Ramos (cell line): ENCODE measurements around the gene OR1N1.
"Not testable (repeated sequence)": the region's sequence is repeated elsewhere in the genome, so short reads cannot be mapped to it uniquely, and the experiment has no call there.

Experiments
- in situ Hi-C: fragments of 300-500 bp; cut with MboI; formaldehyde crosslinking; loops from one replicate; pipeline ENCODE4 v1.14.3; 2022; ENCODE audit warnings: low sequenced_read_pairs; ENCODE audit not compliant: unreplicated experiment

The OR1N1 gene, protein sequence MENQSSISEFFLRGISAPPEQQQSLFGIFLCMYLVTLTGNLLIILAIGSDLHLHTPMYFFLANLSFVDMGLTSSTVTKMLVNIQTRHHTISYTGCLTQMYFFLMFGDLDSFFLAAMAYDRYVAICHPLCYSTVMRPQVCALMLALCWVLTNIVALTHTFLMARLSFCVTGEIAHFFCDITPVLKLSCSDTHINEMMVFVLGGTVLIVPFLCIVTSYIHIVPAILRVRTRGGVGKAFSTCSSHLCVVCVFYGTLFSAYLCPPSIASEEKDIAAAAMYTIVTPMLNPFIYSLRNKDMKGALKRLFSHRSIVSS

DNA sequence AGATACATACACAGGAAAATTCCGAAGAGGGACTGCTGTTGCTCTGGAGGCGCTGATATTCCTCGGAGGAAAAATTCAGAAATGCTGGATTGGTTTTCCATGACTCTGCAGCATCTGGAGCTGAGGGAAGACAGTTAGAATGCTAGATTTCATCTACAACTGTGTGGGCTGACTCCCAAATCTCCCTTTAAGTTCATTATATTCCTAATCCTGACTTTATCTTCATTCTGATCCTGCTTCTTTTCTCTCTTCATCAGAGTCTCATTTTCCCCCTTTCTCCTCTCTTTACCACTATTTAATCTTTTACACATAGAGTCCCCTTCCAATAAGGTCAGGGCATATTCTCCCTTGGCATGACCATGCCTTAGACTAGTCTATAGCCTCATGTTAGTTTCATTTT, at the start of gene OR1N1:
OR1N1 (minus strand) TSS at position 101 of the 400 bp plus-strand sequence; CDS start at position 101, 0 bp downstream.
- in situ Hi-C loops: no loop called here

DNA sequence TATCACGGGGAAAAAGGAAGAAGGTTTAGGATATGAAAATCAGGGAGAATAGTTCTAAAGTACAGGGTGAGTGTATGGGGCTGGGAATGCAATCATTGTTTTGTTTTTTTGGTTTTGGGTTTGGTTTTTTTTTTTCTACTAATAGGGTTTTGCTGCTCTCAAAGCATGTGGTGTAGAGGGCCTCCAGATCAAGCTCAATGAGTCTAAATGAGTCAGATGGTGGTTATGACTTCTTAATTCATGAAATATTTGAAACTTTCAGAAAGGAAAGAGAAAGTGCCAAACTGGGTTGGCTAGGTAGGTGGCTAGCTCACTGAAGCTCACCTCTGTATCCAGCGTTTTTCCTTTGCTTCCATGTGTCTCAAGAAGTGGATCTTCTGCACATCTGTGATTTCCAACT, 45.4 kb upstream of the OR1N1 start:
- in situ Hi-C loops: no loop called here

DNA sequence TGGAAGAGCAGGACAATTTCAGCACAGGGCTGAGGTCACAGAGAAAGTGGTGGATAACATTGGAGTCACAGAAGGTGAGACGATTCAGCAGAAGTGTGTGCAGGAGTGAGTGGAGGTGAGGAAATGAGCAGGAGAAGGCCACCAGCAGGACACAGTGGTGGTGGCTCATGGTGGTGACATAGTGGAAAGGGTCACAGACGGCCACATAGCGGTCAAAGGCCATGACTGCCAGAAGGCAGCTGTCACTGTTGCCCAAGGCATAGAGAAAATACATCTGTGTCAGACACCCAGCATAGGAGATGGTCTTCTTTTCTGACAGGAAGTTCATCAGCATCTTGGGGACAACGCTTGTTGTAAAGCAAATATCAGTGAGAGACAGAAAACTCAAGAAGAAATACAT, 40.8 kb upstream of the OR1N1 start:
- in situ Hi-C loops: no loop called here

DNA sequence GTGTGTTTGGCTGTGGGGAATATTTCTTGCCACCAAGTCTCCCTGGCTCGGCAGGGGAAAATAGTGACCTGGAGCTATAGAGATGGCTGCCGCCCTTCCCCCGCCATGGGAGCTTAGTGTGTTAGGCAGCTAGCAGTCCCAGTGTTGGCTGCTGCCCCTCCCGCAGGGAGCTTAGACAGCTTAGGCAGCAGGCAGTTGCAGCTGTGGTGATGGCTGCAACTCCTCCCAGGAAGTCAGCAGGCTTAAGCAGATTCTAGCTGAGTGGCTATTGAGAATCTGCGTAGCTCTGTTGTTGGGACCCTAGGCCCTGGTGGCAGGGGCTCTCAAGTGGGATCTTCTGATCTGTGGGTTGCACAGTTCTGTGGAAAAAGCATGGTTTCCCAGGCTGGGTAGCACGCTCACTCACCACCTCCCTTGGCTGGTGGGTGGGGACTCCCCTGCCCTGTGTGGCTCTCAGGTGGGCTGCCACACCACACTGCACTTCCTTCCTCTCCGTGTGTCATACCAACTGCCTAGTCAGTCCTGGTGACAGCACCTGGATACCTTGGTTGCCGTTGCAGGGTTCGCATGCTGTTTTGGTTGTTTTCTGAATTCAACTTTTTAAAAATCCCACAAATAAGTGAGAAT, 35.2 kb upstream of the OR1N1 start:
- in situ Hi-C loops: no loop called here

DNA sequence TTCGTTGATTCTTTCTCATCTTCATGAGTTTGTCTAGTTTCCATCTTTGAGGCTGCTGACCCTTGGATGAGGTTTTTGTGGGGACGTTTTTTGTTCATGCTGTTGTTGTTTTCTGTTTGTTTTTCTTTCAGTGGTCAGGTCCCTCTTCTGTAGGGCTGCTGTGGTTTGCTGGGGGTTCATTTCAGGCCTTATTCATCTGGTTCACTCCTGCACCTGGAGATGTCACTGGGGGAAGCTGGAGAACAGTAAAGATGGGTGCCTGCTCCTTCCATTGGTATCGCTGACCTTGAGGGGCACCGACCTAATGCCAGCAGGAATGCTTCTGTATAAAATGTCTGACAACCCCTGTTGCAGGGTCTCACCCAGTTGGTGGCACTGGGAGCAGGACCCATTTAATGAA, 34.4 kb upstream of the OR1N1 start:
- in situ Hi-C loops: no loop called here

DNA sequence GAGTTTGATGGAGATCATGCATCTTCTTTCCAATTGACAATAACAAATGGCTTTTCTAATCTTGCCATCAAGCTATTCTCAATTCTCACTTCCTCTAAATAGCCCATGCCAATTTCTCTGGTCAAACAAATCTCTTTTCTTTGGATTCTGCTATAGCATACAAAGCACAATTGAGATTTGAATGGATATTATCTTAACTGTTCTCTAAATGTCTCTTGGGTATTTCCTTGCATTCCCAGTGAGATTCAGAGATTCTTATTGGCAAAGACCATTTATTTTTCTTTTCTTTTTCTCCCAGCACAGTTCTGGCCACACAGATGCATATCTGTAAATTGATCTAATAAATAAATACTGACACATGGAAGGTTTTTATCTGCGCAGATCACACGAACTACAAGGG, 25.7 kb upstream of the OR1N1 start, which contains the start of gene OR1N2:
OR1N2 (plus strand) TSS at position 301 of the 400 bp plus-strand sequence. CDS start 100 bp downstream, outside the sequence.
- in situ Hi-C loops: no loop called here

DNA sequence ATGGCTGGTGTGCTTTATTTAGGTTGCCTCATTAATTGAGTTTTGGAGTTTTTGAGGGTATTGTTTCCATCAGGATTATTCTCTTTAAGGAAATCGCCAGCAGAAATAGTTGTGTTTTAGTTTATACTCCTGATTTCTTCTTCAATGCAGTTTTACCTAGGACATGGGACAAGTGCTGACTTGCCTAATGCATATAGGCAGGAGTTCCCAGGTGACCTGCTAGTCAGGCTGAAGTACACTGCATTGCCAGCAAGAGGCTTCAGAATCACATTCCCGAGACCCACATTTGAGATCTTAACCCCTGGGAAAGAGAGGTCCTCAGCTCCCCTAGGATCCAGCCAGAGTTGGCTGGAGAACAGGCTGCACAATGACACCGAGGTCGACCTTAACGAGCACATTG, 24.3 kb upstream of the OR1N1 start:
- in situ Hi-C loops: no loop called here

DNA sequence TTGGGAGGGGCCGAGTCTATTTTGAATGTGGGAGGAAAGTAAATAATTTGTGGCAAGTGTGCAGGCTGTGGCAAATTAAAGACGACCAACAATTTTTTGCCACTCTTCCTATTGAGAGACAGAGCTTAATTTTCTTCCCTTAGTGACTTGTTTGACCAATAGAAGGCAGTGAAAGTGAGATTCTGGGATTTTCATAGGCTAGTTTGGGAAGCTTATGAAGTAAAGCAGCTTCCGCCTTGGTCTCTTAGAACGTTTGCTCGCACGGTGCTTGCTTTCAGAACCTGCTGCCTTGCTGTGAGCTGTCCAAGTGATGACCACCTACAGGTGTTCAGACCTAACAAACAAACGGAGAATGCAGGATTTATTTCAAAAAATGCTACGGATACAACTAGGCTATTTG, 19.1 kb upstream of the OR1N1 start:
- in situ Hi-C loops: no loop called here

DNA sequence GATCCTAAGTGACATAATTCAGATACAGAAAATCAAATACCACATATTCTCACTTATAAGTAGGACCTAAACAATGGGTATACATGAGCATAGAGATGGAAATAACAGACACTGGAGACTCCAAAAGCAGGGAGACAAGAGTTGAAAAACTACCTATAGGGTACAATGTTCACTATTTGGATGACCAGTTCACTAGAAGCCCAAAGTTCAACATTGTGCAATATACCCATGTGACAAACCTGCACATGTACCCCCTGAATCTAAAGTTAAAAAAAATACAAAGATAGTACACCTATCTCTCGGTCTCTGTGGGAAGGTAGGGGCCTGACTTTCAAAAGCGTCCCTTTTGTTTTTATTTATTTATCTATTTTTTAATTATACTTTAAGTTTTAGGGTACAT, 11.7 kb upstream of the OR1N1 start:
- in situ Hi-C loops: no loop called here

DNA sequence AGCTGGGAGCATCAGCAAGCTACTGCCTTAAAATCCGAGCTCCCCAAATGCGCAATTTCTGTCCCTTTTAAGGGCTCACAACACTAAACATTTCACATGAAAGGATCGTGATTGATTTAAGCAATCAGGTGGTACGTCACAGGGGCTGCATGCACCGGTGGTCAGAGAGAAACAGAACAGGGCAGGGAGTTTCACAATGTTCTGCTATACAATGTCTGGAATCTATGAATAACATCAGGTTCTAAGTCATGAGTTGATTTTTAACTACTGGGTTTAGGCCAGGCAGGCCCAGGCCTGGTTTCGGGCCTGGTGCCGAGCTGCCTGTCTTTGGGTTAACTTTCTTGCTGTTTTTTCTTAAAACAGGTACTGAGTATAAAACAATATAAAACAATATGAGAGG, 10.0 kb upstream of the OR1N1 start:
- in situ Hi-C loops: not testable (repeated sequence)

DNA sequence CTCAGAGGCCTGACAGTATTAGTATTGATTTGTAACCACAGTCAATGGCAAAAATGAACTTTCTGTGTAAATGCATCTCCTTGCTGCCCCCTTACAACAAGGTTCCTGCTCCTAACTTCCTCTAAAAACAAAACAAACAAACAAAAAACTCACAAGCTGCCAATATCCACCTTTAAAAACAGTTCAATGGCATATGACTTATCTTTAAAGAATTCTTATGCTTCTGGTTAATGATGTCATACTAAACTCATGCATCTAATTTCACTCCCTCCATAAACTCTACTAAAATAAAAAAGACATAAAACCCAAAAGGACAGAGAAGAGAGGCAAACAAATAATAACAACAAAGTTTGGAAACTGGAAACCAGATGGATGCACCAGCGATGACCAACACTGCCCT, 9.0 kb upstream of the OR1N1 start:
- in situ Hi-C loops: no loop called here

DNA sequence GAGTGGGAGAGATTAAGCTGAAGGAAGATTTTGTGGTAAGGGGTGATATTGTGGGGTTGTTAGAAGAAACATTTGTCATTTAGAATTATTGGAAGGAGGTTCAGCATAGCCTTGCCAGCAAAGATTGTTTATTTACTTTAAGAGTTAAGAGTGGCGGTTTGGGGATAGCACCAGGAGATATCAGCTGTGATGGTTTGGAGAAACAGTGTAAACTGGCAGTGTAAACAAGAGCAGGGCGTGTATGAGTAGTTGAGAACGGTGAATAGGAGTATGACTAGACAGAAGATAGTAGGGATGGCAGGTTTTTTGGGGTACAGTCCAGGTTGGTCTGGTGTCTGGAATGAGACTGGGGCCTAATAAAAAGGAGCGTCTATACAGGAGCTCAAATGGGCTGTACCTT, 4.1 kb upstream of the OR1N1 start:
- in situ Hi-C loops: not testable (repeated sequence)

DNA sequence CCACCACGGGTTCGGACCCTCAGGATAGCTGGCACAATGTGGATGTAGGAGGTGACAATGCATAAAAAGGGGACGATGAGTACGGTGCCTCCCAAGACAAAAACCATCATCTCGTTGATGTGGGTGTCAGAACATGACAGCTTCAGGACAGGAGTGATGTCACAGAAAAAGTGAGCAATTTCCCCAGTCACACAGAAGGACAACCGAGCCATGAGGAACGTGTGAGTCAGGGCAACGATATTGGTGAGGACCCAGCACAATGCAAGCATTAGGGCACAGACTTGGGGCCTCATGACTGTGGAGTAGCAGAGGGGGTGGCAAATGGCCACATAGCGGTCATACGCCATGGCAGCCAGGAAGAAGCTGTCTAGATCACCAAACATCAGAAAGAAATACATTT, 491 bp downstream of the OR1N1 start:
- in situ Hi-C loops: no loop called here

DNA sequence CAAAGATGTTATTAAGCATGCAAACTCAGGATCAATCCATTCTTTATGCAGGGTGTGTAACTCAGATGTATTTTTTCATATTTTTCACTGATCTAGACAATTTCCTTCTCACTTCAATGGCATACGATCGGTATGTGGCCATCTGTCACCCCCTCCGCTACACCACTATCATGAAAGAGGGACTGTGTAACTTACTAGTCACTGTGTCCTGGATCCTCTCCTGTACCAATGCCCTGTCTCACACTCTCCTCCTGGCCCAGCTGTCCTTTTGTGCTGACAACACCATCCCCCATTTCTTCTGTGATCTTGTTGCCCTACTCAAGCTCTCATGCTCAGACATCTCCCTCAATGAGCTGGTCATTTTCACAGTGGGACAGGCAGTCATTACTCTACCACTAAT, 7.7 kb downstream of the OR1N1 start:
- in situ Hi-C loops: no loop called here

DNA sequence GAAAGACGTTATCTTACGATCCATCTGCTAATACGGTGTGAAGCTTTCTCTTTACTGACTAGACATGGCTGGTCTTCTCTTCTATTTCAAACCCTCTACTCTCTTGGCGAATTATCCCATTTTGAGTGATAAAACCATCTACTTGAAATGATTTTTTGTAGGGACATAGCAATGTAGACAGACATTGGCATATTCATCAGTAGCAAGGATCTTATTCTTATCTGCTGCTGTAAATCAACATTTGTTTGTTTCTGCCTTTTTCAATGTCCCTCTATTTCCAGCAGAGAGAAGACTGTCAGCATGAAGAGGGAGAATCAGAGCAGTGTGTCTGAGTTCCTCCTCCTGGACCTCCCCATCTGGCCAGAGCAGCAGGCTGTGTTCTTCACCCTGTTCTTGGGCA, 8.3 kb downstream of the OR1N1 start, which contains the start of gene OR1J4:
OR1J4 (plus strand) TSS at position 301 of the 400 bp plus-strand sequence; CDS start at position 301, 0 bp downstream.
- in situ Hi-C loops: no loop called here

DNA sequence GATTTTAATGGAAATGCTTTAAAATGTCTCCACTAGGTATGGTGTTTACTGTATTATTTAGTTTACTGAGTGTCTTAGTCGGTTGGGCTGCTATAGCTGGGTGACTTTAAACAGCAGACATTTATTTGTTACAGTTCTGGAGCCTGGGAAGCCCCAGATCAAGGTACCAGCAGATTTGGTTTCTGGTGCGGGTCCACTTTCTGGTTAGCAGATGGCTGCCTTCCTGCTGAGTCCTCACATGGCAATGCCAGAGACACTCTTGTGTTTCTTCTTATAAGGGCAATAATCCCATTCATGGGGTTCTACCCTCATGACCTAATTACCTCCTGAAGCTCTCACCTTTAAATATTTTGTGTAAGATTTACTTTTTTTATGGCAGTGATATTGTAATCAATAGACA, 8.9 kb downstream of the OR1N1 start:
- in situ Hi-C loops: no loop called here

DNA sequence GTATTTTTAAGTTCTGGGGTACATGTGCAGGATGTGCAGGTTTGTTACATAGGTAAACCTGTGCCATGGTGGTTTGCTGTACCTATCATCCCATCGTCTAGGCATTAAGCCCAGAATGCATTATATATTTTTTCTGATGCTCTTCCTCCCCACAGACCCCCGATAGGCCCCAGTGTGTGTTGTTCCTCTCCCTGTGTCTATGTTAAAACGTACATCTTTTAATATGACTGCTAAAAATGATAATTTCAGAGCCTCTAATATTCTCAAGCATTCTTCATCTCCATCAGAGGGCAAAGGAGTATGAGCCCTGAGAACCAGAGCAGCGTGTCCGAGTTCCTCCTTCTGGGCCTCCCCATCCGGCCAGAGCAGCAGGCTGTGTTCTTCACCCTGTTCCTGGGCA, 16.6 kb downstream of the OR1N1 start, which contains the start of gene OR1J2:
OR1J2 (plus strand) TSS at position 301 of the 400 bp plus-strand sequence; CDS start at position 301, 0 bp downstream.
- in situ Hi-C loops: no loop called here

DNA sequence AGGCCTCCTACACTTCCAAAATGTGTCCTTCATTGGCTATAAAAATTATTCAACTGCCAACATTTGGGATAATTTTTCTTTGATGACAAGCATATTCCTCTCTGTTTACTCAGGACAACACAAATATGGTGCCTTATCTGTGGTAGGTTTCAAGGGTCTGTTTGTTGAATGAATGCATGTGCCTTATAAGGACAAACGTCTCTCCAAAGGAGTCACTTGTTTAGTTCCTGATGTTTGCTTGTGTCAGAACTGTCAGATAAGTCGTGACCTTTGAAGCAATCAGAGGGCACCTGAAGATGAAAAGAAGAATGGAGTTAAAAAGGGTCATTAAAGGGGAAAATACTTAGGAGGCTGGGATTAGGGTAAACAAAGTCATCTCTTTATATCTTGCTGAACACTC, 20.1 kb downstream of the OR1N1 start:
- in situ Hi-C loops: no loop called here

DNA sequence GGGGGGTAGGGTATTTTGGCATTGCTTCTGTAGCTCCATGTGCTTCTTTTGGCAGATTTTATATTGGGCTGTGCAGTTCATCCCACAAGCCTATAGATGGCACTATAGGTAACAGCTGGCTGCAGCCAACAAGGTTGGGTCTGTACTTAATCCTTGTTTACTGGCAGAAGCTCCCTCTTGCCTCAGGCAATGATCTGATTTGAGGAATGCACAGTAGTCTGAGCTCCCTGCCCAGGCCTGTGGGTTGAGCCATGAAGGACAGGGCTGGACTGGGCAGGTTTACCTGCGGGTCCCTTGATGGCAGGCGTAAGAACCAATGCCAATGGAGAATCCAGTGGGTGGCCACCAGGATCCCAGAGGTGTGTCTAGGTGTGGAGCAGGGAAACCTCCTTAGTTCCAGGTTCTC, 28.2 kb downstream of the OR1N1 start:
- in situ Hi-C loops: no loop called here

DNA sequence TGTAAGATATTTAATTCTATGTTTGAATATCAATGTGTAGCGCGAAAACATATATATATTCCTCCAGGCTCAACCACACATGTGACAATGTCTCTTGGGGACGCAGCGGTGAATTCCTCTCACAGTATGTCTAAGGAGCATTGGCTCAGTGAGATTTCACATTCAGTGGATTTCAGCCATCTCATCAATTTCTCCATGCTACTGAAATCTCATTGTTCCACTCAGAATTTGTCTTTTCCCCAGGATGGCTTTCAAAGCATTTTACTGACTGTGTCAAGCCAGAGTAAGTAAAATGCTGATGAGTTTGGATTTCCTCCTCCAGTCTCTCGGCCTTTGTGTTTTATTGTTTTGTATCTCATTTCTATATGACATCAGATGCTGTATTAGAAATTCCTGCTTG, 48.0 kb downstream of the OR1N1 start:
- in situ Hi-C loops: no loop called here

DNA sequence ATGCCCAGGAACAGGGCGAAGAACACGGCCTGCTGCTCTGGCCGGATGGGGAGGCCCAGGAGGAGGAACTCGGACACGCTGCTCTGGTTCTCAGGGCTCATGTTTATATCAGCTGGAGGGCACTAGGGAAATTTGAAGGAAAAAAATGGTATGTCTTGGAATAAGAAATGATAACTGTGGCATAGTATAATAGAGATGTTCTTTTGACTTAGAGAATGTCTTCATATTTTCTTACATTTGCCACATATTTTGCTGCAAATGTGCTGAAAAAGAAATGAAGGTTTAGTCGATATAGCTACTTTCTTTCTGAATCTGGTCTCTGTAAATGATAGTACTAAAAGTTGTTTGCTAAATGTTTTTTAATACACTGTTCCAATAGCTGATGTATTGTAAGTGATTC, 49.3 kb downstream of the OR1N1 start, which contains the start of gene OR1J1:
OR1J1 (minus strand) TSS at position 101 of the 400 bp plus-strand sequence; CDS start at position 101, 0 bp downstream.
- in situ Hi-C loops: no loop called here

DNA sequence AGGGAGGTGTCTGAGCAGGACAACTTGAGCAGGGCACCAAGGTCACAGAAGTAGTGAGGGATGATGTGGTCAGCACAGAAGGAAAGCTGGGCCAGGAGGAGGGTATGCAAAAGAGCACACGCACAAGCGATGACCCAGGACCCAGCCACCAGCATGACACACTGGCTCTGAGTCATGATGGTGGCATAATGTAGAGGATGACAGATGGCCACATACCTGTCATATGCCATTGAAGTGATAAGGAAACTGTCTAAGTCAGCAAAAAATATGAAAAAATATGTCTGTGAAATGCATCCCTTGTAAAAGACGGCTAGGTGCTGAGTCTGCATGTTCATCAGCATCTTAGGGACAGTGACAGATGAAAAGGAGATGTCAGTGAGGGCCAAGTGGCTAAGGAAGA, 49.7 kb downstream of the OR1N1 start:
- in situ Hi-C loops: no loop called here
